H1 (cell line): ENCODE results near the gene TFF2. TPM values are rescaled to one million over a fixed set of nuclear protein-coding genes. Genes with fewer than 3 reads are reported as not detected.

Experiments used
- CTCF ChIA-PET: fragments of 300-600 bp; sonication (Branson Sonifier 250); formaldehyde crosslinking; loops from one replicate; lab custom pipeline; 2021; ENCODE audit not compliant: partially characterized antibody; lab: Charles Lee
- POLR2A ChIA-PET: fragments of 300-600 bp; sonication (Branson Sonifier 250); formaldehyde crosslinking; loops from one replicate; lab custom pipeline; 2021; ENCODE audit warnings: inconsistent platforms; ENCODE audit not compliant: partially characterized antibody; lab: Charles Lee
- DNase-seq, 2 experiments: peaks; one replicate each; pipeline versions ENCODE4 v3.0.0 to v3.0.0-alpha.2; 2010 to 2022; ENCODE audit warnings: low spot score in 2 of 2, low read depth in 1 of 2, mixed read lengths in 1 of 2
- FAIRE-seq: peaks from 2 replicates; lab custom pipeline; 2011; peaks lifted over from hg19 to GRCh38; lab: Jason Lieb, UNC
- H2AFZ ChIP-seq: 2 replicates; pipeline ENCODE4 v1.8.1; 2012; ENCODE audit warnings: low read length, inconsistent platforms
- H2AK5ac ChIP-seq: 2 replicates; pipeline ENCODE4 v1.6.1; 2013; ENCODE audit warnings: low read depth, low read length
- H2BK120ac ChIP-seq: replicated peaks from 2 replicates; pipeline ENCODE3; 2013; ENCODE audit warnings: low read depth, low read length, inconsistent platforms
- H2BK12ac ChIP-seq: 2 replicates; pipeline ENCODE4 v1.6.1; 2013; ENCODE audit warnings: low read depth, low read length
- H2BK15ac ChIP-seq: 2 replicates; pipeline ENCODE4 v1.6.1; 2013; ENCODE audit warnings: low read length
- H2BK20ac ChIP-seq: 2 replicates; pipeline ENCODE4 v1.6.1; 2013; ENCODE audit warnings: low read length
- H2BK5ac ChIP-seq: 2 replicates; pipeline ENCODE4 v1.6.1; 2013; ENCODE audit warnings: low read depth, low read length
- H3K14ac ChIP-seq: 2 replicates; pipeline ENCODE4 v1.6.1; 2013; ENCODE audit warnings: inconsistent platforms; ENCODE audit not compliant: insufficient read length
- H3K18ac ChIP-seq: 2 replicates; pipeline ENCODE4 v1.6.1; 2013; ENCODE audit warnings: low read length; ENCODE audit errors: extremely low read depth
- H3K23ac ChIP-seq: 2 replicates; pipeline ENCODE4 v1.6.1; 2013; ENCODE audit warnings: inconsistent platforms; ENCODE audit not compliant: insufficient read length
- H3K23me2 ChIP-seq: 2 replicates; pipeline ENCODE4 v1.6.1; 2013; ENCODE audit warnings: low read depth, low read length
- H3K27ac ChIP-seq: 2 replicates; pipeline ENCODE4 v1.6.1; 2011; ENCODE audit warnings: low read depth, low read length, inconsistent platforms
- H3K27me3 ChIP-seq, 4 experiments: replicated peaks in 1 of 4; 1 replicate in 1 of 4; 2 replicates in 3 of 4; pipeline versions ENCODE4 v1.6.1 to v1.8.1; 2011 to 2013; ENCODE audit warnings: low read length in 3 of 4, mild to moderate bottlenecking in 3 of 4, inconsistent platforms in 2 of 4, mixed read lengths in 2 of 4, moderate library complexity in 1 of 4; ENCODE audit not compliant: control insufficient read depth in 3 of 4, insufficient read depth in 3 of 4; ENCODE audit errors: extremely low read depth in 1 of 4
- H3K36me3 ChIP-seq, 4 experiments: 2 replicates each; pipeline versions ENCODE4 v1.6.1 to v1.8.1; 2011 to 2013; ENCODE audit warnings: mild to moderate bottlenecking in 4 of 4, low read length in 3 of 4, moderate library complexity in 2 of 4, control low read depth in 1 of 4, inconsistent platforms in 1 of 4; ENCODE audit not compliant: insufficient read depth in 4 of 4, control insufficient read depth in 2 of 4
- H3K4ac ChIP-seq: replicated peaks from 2 replicates; pipeline ENCODE3; 2013; ENCODE audit warnings: low read length, low read depth, mixed read lengths, inconsistent platforms; ENCODE audit not compliant: insufficient read length
- H3K4me1 ChIP-seq, 4 experiments: replicated peaks in 1 of 4; 1 replicate in 1 of 4; 2 replicates in 3 of 4; pipeline versions ENCODE4 v1.6.1 to v1.8.1; 2011 to 2013; ENCODE audit warnings: low read length in 3 of 4, inconsistent platforms in 2 of 4, mixed read lengths in 1 of 4; ENCODE audit not compliant: insufficient read depth in 4 of 4, control insufficient read depth in 3 of 4
- H3K4me2 ChIP-seq, 2 experiments: 2 replicates each; pipeline versions ENCODE4 v1.6.1 to v1.8.1; 2011 to 2013; ENCODE audit warnings: low read depth in 2 of 2, low read length in 2 of 2, control low read depth in 1 of 2, inconsistent platforms in 1 of 2, mild to moderate bottlenecking in 1 of 2; ENCODE audit not compliant: insufficient read depth in 1 of 2
- H3K4me3 ChIP-seq, 4 experiments: fragments of 200-600, 300-600 bp in 1 of 4; sonication (generic), shearing (Covaris generic), sonication (Bioruptor Twin) in 1 of 4; 2 replicates each; pipeline versions ENCODE4 v1.5.1 to v1.8.1; 2011 to 2016; ENCODE audit warnings: low read length in 4 of 4, low read depth in 3 of 4, control low read depth in 2 of 4, inconsistent platforms in 2 of 4, mild to moderate bottlenecking in 2 of 4, mixed read lengths in 1 of 4, moderate library complexity in 1 of 4; ENCODE audit not compliant: insufficient read depth in 2 of 4; ENCODE audit errors: extremely low read depth in 1 of 4
- H3K56ac ChIP-seq: replicated peaks from 2 replicates; pipeline ENCODE3; 2013; ENCODE audit warnings: low read depth, mild to moderate bottlenecking, mixed read lengths, low read length, inconsistent platforms; ENCODE audit not compliant: insufficient read length
- H3K79me1 ChIP-seq: 2 replicates; pipeline ENCODE4 v1.6.1; 2013; ENCODE audit warnings: low read depth, low read length, control low read depth
- H3K79me2 ChIP-seq, 2 experiments: 2 replicates each; pipeline versions ENCODE4 v1.6.1 to v1.8.1; 2012 to 2013; ENCODE audit warnings: low read length in 2 of 2, mild to moderate bottlenecking in 2 of 2, inconsistent platforms in 1 of 2; ENCODE audit not compliant: insufficient read depth in 2 of 2, control insufficient read depth in 1 of 2
- H3K9ac ChIP-seq, 4 experiments: replicated peaks in 1 of 4; 1 replicate in 1 of 4; 2 replicates in 3 of 4; pipeline versions ENCODE4 v1.6.1 to v1.8.1; 2011 to 2013; ENCODE audit warnings: low read depth in 3 of 4, low read length in 3 of 4, control low read depth in 2 of 4, mild to moderate bottlenecking in 2 of 4, moderate library complexity in 2 of 4, inconsistent platforms in 1 of 4; ENCODE audit errors: extremely low read depth in 1 of 4
- H3K9me3 ChIP-seq, 2 experiments: 2 replicates each; pipeline versions ENCODE4 v1.6.1 to v1.8.1; 2012 to 2013; ENCODE audit warnings: mild to moderate bottlenecking in 2 of 2, moderate library complexity in 2 of 2, control low read depth in 1 of 2, inconsistent platforms in 1 of 2, low read depth in 1 of 2, low read length in 1 of 2, mixed read lengths in 1 of 2; ENCODE audit not compliant: insufficient read depth in 2 of 2
- H4K20me1 ChIP-seq, 2 experiments: replicated peaks in 1 of 2; 2 replicates each; pipeline versions ENCODE3 to v1.8.1; 2011 to 2013; ENCODE audit warnings: inconsistent platforms in 2 of 2, low read length in 2 of 2, mild to moderate bottlenecking in 1 of 2; ENCODE audit not compliant: insufficient read depth in 2 of 2, control insufficient read depth in 1 of 2
- H4K5ac ChIP-seq: 2 replicates; pipeline ENCODE4 v1.6.1; 2013; ENCODE audit warnings: low read length, low read depth, mixed read lengths, inconsistent platforms; ENCODE audit not compliant: insufficient read length
- H4K8ac ChIP-seq: 2 replicates; pipeline ENCODE4 v1.8.0; 2013; ENCODE audit warnings: mild to moderate bottlenecking, moderate library complexity, low read length, inconsistent platforms; ENCODE audit not compliant: insufficient read depth; ENCODE audit errors: extremely low read depth
- H4K91ac ChIP-seq: replicated peaks from 2 replicates; pipeline ENCODE3; 2013; ENCODE audit warnings: low read length, mixed read lengths, inconsistent platforms; ENCODE audit not compliant: insufficient read length
- NRF1 ChIP-seq: IDR thresholded peaks from 2 replicates; pipeline ENCODE4 v1.6.1; 2011; ENCODE audit warnings: mild to moderate bottlenecking, low read depth, low read length, improper control_type of control experiment
- PHF8 ChIP-seq: fragments of 200-600 bp; sonication (generic); conservative IDR thresholded peaks from 2 replicates; pipeline ENCODE4 v1.7.1; 2012; ENCODE audit warnings: low read depth, mild to moderate bottlenecking, inconsistent platforms, low read length, moderate library complexity
- TAF1 ChIP-seq: IDR thresholded peaks from 2 replicates; pipeline ENCODE4 v1.6.1; 2011; ENCODE audit warnings: mild to moderate bottlenecking, low read depth, low read length
- TCF12 ChIP-seq: IDR thresholded peaks from 2 replicates; pipeline ENCODE4 v1.6.1; 2011; ENCODE audit warnings: low read depth, mild to moderate bottlenecking, low read length
- USF2 ChIP-seq: IDR thresholded peaks from 2 replicates; pipeline ENCODE4 v1.6.1; 2011; ENCODE audit warnings: low read length, improper control_type of control experiment
- YY1 ChIP-seq: IDR thresholded peaks from 2 replicates; pipeline ENCODE4 v1.6.1; 2011; ENCODE audit warnings: low read depth, mild to moderate bottlenecking, low read length
- WGBS, 2 experiments: shearing (Covaris generic) in 1 of 2; methylation state at CpG; one replicate each; pipeline versions ENCODE4 v1.1.6 to v1.1.7; 2013 to 2015; ENCODE audit warnings: low lambda C conversion rate in 2 of 2, mixed read lengths in 2 of 2, inconsistent platforms in 1 of 2, low coverage in 1 of 2, missing lambda C conversion rate in 1 of 2; ENCODE audit not compliant: insufficient replicate concordance in 2 of 2, insufficient coverage in 1 of 2, insufficient read length in 1 of 2; ENCODE audit errors: extremely low coverage in 1 of 2, missing lambda C conversion rate in 1 of 2; 5-methylcytosine and 5-hydroxymethylcytosine counted together
- polyA plus RNA-seq, 7 experiments: library from polyadenylated mRNA; depleted of rRNA in 3 of 7; stranded (reverse) in 5 of 7; unstranded in 2 of 7; fragments of >200 nt in 5 of 7; fragments of 200-250 nt in 2 of 7; gene quantifications; 1 replicate in 5 of 7; 2 replicates in 1 of 7; 4 replicates in 1 of 7; pipeline versions ENCODE4 v1.2.1 to v1.2.3, GENCODE V29; 2011 to 2013; ENCODE audit warnings: missing spikeins in 2 of 7, mixed read lengths in 2 of 7
- total RNA-seq: library from RNA; stranded (reverse); fragmentation: NEBNext Ultra II Directional; extraction: Animal tissue kit (Norgen Biotek cat#: 25700); gene quantifications from 2 replicates; pipeline ENCODE4 v1.2.1, GENCODE V29; 2021

Gene TFF2
- total and polyA plus RNA-seq, 2 of the 8 experiments (the other 6 are each of a cell fraction or from before 2014, with no cell fraction given), result not detected

GRCh38 chr21:42312626-42313104 lies 38.1 kb downstream of the TFF2 start:
- Histone ChIP-seq H2BK12ac (0 out of 2 replicates have a peak overlapping the region, but pooled peaks have one; percentile 68), H2BK20ac (no peak overlapping the region), H2AK5ac (no peak overlapping the region; the same call in 1 of the 2 replicates), H3K4ac (no peak overlapping the region), H3K9ac (no peak overlapping the region), H3K14ac (no peak overlapping the region), H3K4me3 (no peak overlapping the region), H3K23ac (no peak overlapping the region), H4K8ac (peak overlapping the region; percentile 12; the same call in 1 of the 2 replicates), H3K36me3 (no peaks in the 10 kb centered on the region), H3K27ac (no peak overlapping the region), H4K91ac (no peak overlapping the region), H4K5ac (no peak overlapping the region), H3K18ac (no peak overlapping the region), H3K23me2 (no peaks in the 10 kb centered on the region; the same call in 1 of the 2 replicates), H3K4me2 (no peak overlapping the region; a peak in 1 of 4 replicates), H2BK5ac (no peak overlapping the region; the same call in 1 of the 2 replicates), H3K56ac (no peak overlapping the region), H3K79me1 (no peaks in the 10 kb centered on the region), H4K20me1 (no peaks in the 10 kb centered on the region), H3K9me3 (no peaks in the 10 kb centered on the region), H3K4me1 (peaks cover 6 to 24% (median 18%) of the 10 kb centered on the region in 4 experiments), H2BK15ac (no peak overlapping the region), H3K79me2 (no peaks in the 10 kb centered on the region), H3K27me3 (peaks cover 0 to 7% (median 3%) of the 10 kb centered on the region in 4 experiments; a peak in 2 of 7 replicates), H2BK120ac (no peak overlapping the region), H2AFZ (no peak overlapping the region)
- WGBS, 2 experiments, result 91% methylated on average over 10 of the region's 16 CpGs; no CpG with 5 or more reads in 1 of the 2 experiments
- DNase-seq (peak in 1 of 2 experiments; percentile 37), FAIRE-seq (no peak)
- TF ChIP-seq TCF12 (no peak), TAF1 (no peak), PHF8 (no peak), NRF1 (no peak), USF2 (no peak), YY1 (no peak)
- ChIA-PET CTCF (interaction anchor here (0.9 to 14.3 kb wide), 6 partner anchors 12 to 126 kb away, joined by 3 to 137 read pairs (median 16); no protein-coding TSS in a partner anchor), POLR2A (no interaction called here)
